Fibroblast of the aortic adventitia (primary cell): ENCODE results near the gene SEMA4C. TPM values are rescaled to one million over a fixed set of nuclear protein-coding genes. Genes with fewer than 3 reads are reported as not detected.

Experiments used
- DNase-seq: peaks from one replicate; pipeline ENCODE4 v3.0.0-alpha.2; 2010; ENCODE audit warnings: low read depth
- H3K4me3 ChIP-seq: 2 replicates; pipeline ENCODE4 v1.5.1; 2011; ENCODE audit warnings: low read depth, mild to moderate bottlenecking, control low read depth, low read length, moderate library complexity
- total RNA-seq: library from RNA; depleted of rRNA; stranded (reverse); fragments of >200 nt; gene quantifications from 2 replicates; pipeline ENCODE4 v1.2.3, GENCODE V29; 2012; ENCODE audit warnings: low replicate concordance
- TF ChIP-seq, protein P1 (sequence below): IDR thresholded peaks from 2 replicates; pipeline ENCODE4 v1.5.1; 2011; ENCODE audit warnings: mild to moderate bottlenecking, low read length, control low read depth, inconsistent platforms; ENCODE audit not compliant: insufficient read depth

SEMA4C gene
- total RNA-seq, 1 donor, result 15.4 TPM

DNA sequence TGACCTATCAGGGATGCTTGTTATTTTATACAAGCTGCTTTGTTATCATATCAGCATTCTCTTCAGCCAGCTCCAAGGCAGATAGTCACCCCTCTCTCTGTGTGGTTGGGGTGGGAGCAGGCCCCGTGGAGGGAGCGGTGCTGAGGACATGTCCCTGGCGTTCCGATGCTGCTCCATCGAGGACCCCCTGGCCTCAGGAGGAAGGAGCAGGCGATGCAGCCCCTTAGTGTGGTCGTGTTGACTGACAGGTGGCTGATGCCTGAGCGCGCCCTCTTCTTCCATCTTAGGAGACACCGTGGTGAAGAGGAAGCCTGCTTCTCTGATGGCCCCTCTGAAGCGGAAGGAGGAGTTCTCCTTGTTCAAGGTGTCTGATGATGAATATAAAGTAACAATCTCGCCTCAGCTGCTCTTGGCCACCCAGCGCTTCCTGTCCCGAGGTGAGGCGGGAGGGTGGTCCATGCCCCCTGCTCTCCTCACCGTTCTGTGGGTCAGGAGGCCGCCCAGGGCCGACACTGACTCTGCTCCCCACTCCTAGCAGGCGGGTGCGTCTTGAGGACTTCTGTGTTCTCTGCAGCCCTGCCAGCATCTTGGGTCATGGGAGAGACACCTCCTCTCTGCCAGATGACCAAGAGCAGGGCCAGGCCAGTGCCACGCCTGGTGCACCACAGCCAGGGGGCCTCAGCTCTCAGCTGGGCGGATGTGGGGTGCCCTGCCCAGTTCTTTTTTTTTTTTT is 43.2 kb downstream of the SEMA4C start:
- no peak overlapping the region for H3K4me3 ChIP-seq
- no peak for DNase-seq
- TF ChIP-seq, protein P1, sequence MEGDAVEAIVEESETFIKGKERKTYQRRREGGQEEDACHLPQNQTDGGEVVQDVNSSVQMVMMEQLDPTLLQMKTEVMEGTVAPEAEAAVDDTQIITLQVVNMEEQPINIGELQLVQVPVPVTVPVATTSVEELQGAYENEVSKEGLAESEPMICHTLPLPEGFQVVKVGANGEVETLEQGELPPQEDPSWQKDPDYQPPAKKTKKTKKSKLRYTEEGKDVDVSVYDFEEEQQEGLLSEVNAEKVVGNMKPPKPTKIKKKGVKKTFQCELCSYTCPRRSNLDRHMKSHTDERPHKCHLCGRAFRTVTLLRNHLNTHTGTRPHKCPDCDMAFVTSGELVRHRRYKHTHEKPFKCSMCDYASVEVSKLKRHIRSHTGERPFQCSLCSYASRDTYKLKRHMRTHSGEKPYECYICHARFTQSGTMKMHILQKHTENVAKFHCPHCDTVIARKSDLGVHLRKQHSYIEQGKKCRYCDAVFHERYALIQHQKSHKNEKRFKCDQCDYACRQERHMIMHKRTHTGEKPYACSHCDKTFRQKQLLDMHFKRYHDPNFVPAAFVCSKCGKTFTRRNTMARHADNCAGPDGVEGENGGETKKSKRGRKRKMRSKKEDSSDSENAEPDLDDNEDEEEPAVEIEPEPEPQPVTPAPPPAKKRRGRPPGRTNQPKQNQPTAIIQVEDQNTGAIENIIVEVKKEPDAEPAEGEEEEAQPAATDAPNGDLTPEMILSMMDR, result no peak

DNA sequence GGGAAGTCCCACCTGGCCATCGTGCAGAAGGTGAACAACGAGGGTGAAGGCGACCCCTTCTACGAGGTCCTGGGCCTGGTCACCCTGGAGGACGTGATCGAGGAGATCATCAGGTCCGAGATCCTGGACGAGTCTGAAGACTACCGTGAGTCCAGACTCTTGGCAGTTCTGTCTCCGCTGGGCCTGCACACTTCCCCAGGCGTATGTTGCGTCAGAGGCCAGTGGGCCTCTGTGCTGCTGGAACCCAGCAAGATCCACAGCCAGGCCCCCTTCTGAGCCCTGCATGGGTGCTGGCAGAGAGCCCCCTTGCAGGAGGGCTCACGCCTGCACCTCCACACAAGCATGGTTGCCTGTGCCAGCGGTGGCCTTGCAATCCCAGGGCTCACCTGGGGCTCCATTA is 44.8 kb downstream of the SEMA4C start:
- no peak overlapping the region for H3K4me3 ChIP-seq
- DNase-seq, result no peak
- TF ChIP-seq, protein P1, result no peak

DNA sequence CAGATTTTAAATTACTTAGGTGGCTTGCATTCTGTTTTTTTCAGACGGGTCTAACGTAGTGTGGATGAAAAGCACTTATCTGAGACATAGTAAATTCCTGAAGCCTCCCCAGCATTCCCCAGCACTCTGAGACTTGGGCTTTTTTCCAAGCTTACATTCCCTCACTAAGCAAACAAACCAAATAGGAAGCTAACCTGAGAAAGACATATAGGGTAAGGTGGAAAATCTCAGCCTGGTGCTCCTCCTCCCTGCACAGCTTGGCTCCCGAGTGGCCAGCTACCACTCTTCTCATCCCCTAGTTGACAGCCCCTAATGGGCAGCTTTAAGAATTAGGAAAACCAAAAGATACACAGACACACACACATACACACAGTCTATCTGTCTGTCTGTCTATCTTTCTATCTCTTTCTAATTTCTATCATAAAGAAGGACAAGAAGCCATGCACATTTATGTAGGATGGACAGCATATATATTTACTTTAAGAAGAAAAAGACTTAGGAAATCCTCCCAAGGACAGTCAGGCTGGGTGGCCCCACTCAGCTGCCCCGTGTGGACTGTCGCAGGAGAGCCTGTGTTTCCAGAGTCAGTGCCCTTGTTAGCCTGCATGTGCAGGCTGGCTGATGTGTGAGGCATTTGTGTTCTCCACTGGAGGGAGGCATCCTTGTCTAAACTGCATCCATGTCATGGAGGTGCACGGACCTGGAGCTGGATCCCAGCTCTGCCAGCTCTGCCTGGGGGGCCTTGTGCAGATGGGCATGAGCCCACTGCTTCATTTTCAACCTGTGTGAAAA is 45.6 kb downstream of the SEMA4C start:
- no peak overlapping the region for H3K4me3 ChIP-seq
- TF ChIP-seq, protein P1, result no peak
- DNase-seq, result peak; percentile 65

DNA sequence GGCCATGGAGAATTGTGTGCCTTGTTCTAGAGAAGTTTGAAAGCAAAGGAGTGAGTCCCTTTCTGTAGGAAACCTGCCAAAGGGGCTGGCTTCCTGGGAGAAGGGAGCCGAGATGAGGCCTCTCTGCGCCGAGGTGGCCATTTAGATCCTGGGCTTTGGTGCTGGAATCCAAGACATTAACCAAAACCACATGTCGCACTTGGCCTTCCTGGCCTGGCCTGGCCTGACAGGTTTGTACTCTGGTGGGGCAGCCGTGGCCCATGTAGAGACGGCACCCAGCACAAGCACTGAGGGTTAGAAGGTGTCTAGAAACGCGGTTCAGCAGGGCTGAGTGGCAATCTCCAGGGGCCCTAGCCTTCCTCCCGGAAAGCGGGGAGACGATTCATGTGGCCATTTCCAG is 46.7 kb downstream of the SEMA4C start:
- no peak overlapping the region for H3K4me3 ChIP-seq
- DNase-seq, result peak; percentile 62
- TF ChIP-seq, protein P1, result no peak

DNA sequence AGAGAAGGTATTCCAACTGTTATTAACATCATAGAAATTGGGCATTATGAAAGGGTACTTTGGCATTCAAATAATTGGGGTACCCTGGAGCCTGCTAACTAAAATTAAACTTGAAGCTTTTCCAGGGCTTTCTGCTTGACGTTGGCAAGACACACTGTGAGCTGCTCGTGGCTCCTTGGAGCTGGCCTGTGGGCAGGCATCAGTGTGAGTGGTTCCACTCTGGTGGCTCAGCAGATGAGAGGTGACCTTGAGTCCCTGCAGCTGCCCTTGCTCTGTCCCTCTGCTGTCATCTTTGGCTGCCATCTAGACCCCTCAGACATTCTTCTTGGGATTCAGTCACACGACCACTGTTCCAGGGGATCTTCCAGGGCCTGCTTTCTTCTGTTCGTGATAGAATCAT is 47.1 kb downstream of the SEMA4C start:
- no peak overlapping the region for H3K4me3 ChIP-seq
- no peak for DNase-seq
- TF ChIP-seq, protein P1, result no peak

DNA sequence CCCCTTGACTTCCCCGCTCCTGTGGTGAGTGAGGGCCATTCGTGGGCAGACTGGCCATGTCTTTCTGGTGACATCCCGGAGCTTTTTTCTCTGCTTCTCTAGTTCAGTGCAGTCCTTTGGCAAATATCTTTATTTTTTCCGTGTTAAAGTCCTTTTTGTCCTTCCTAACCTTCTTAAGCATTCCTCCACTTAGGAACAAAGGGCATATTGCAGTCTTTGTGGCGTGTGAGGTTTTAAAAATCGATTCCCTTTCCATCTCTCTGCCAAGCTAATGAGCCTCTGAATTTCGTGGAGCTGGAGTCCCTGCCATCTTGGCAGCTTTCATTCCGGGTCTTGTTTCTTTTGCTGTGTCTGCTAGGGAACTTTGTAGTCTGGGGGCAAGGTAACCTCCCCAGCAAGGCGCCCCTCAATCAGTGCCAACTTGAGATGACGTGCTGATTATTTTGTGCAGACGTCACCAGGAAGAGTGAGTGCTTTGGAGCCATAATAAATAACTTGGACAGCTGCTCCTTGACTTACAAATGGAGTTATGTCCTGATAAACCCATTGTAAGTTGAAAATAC is 48.7 kb downstream of the SEMA4C start:
- no peak overlapping the region for H3K4me3 ChIP-seq
- TF ChIP-seq, protein P1, result no peak
- DNase-seq, result no peak
